HepG2 (cell line): ENCODE measurements around the gene EPG5.

Experiments
- JARID2 ChIP-seq: sonication (generic); formaldehyde crosslinking; IDR thresholded peaks from 2 replicates; pipeline ENCODE4 v1.8.1; 2023; ENCODE audit warnings: missing genetic modification reagents, inconsistent platforms; ENCODE audit not compliant: insufficient replicate concordance
- RAD51 ChIP-seq: fragments of 450-650 bp; IDR thresholded peaks from 2 replicates; pipeline ENCODE4 v1.6.1; 2016; ENCODE audit warnings: borderline replicate concordance
- RFX5 ChIP-seq: IDR thresholded peaks from 2 replicates; pipeline ENCODE4 v1.6.1; 2011; ENCODE audit warnings: low read depth, low read length, improper control_type of control experiment
- ZNF615 ChIP-seq: sonication (generic); formaldehyde crosslinking; IDR thresholded peaks from 2 replicates; pipeline ENCODE4 v1.5.0; 2020; ENCODE audit warnings: mild to moderate bottlenecking, missing genetic modification reagents, borderline replicate concordance
- TF ChIP-seq, protein P1 (sequence below): sonication (generic); formaldehyde crosslinking; IDR thresholded peaks from 2 replicates; pipeline ENCODE4 v1.5.0; 2020; ENCODE audit warnings: mild to moderate bottlenecking, missing genetic modification reagents, moderate library complexity

DNA sequence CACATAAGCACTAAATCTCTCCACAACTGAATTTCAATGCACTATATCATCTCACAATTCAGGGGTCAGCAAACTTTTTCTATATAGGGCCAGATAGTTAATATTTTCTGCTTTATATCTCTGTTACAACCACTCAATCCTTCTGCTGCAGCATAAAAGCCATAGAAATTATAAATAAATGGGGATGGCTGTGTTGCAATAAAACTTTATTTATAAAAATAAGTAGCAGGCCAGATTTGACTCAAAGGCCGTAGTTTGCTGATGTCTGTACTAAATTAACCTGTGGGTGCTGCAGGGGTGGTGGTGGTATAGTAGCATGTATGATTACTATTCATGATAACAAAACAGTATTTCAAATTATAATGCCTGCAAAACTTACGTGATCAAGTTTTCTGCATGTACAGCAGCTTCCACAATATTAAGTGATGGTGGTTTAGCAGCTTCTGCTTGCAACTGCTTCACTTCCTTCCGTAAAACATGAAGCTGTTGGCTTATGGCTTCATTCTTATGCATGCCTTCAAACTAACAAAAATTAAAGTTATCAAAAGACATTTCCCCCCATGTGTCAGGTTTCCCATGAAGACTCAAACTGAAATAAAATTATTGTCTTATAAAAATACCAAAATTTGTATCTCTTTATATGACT is 77.6 kb downstream of the EPG5 start:
- TF ChIP-seq, protein P1, sequence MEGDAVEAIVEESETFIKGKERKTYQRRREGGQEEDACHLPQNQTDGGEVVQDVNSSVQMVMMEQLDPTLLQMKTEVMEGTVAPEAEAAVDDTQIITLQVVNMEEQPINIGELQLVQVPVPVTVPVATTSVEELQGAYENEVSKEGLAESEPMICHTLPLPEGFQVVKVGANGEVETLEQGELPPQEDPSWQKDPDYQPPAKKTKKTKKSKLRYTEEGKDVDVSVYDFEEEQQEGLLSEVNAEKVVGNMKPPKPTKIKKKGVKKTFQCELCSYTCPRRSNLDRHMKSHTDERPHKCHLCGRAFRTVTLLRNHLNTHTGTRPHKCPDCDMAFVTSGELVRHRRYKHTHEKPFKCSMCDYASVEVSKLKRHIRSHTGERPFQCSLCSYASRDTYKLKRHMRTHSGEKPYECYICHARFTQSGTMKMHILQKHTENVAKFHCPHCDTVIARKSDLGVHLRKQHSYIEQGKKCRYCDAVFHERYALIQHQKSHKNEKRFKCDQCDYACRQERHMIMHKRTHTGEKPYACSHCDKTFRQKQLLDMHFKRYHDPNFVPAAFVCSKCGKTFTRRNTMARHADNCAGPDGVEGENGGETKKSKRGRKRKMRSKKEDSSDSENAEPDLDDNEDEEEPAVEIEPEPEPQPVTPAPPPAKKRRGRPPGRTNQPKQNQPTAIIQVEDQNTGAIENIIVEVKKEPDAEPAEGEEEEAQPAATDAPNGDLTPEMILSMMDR, result no peak
- TF ChIP-seq RAD51, result no peak
- no peak for TF ChIP-seq ZNF615 (CRISPR knock-in tag)
- TF ChIP-seq RFX5, result no peak
- no peak for TF ChIP-seq JARID2 (CRISPR knock-in tag)
